MM.1S (cell line): ENCODE measurements around the gene MCM6.
A peak's percentile ranks its signal among the peaks of the same experiment; 100 is the strongest.
"Not testable (repeated sequence)": the region's sequence is repeated elsewhere in the genome, so short reads cannot be mapped to it uniquely, and the experiment has no call there.

Source experiments
- DNase-seq: peaks from one replicate; pipeline ENCODE4 v3.0.0-alpha.2; 2015
- H2AFZ ChIP-seq: fragments of 300-600 bp; sonication (generic); 2 replicates; pipeline ENCODE4 v1.6.0; 2016; ENCODE audit warnings: antibody characterized with exemption, low read length
- H3F3A ChIP-seq: fragments of 300-600 bp; sonication (generic); 2 replicates; pipeline ENCODE4 v1.6.1; 2016; ENCODE audit warnings: mild to moderate bottlenecking, antibody characterized with exemption, low read length, moderate library complexity, mixed read lengths; ENCODE audit not compliant: insufficient read depth
- H3K27ac ChIP-seq: fragments of 300-600 bp; sonication (generic); 2 replicates; pipeline ENCODE4 v1.5.1; 2016; ENCODE audit warnings: mild to moderate bottlenecking, low read length
- H3K27me3 ChIP-seq: fragments of 300-600 bp; sonication (generic); replicated peaks from 2 replicates; pipeline ENCODE4 v1.6.0; 2016; ENCODE audit warnings: low read length; ENCODE audit not compliant: insufficient read depth
- H3K36me3 ChIP-seq: fragments of 300-600 bp; sonication (generic); replicated peaks from 2 replicates; pipeline ENCODE4 v1.6.1; 2016; ENCODE audit warnings: mild to moderate bottlenecking, low read length, mixed read lengths; ENCODE audit not compliant: insufficient read depth
- H3K4me1 ChIP-seq: fragments of 300-600 bp; sonication (generic); 2 replicates; pipeline ENCODE4 v1.6.1; 2016; ENCODE audit warnings: low read length, mixed read lengths
- H3K4me2 ChIP-seq: fragments of 300-600 bp; sonication (generic); 2 replicates; pipeline ENCODE4 v1.6.0; 2016; ENCODE audit warnings: low read depth, low read length
- H3K4me3 ChIP-seq: fragments of 300-600 bp; sonication (generic); 2 replicates; pipeline ENCODE4 v1.5.1; 2016; ENCODE audit warnings: low read length, mixed read lengths
- H3K79me2 ChIP-seq: fragments of 300-600 bp; sonication (generic); 2 replicates; pipeline ENCODE4 v1.6.1; 2016; ENCODE audit warnings: mixed run types, low read length, mixed read lengths
- H3K9ac ChIP-seq: fragments of 300-600 bp; sonication (generic); 2 replicates; pipeline ENCODE4 v1.6.1; 2016; ENCODE audit warnings: low read length, mixed read lengths
- H3K9me2 ChIP-seq: fragments of 300-600 bp; sonication (generic); replicated peaks from 2 replicates; pipeline ENCODE4 v1.6.1; 2016; ENCODE audit warnings: mild to moderate bottlenecking, low read length, mixed read lengths; ENCODE audit not compliant: insufficient read depth
- H3K9me3 ChIP-seq: fragments of 300-600 bp; sonication (generic); replicated peaks from 2 replicates; pipeline ENCODE4 v1.6.1; 2016; ENCODE audit warnings: mild to moderate bottlenecking, low read length, mixed read lengths; ENCODE audit not compliant: insufficient read depth
- H4K20me1 ChIP-seq: fragments of 300-600 bp; sonication (generic); 2 replicates; pipeline ENCODE4 v1.6.1; 2016; ENCODE audit warnings: mild to moderate bottlenecking, low read length, moderate library complexity, mixed read lengths; ENCODE audit not compliant: insufficient read depth
- CTCF ChIP-seq: fragments of 300-600 bp; sonication (generic); IDR thresholded peaks from 2 replicates; pipeline ENCODE4 v1.5.1; 2016; ENCODE audit warnings: antibody characterized with exemption, low read length, mixed read lengths
- EZH2 ChIP-seq: fragments of 300-600 bp; sonication (generic); optimal IDR thresholded peaks from 2 replicates; pipeline ENCODE3; 2017; ENCODE audit warnings: low read depth, mild to moderate bottlenecking, antibody characterized with exemption, low read length, mixed read lengths
- EZH2phosphoT487 ChIP-seq: fragments of 300-600 bp; sonication (generic); IDR thresholded peaks from 2 replicates; pipeline ENCODE4 v1.6.1; 2018; ENCODE audit warnings: antibody characterized with exemption, low read length

MCM6 gene

GRCh38 chr2:135885709-135886108, 9.5 kb upstream of the MCM6 start:
- no peaks in the 10 kb centered on the region for H3F3A ChIP-seq
- H3K27me3 ChIP-seq: no peaks in the 10 kb centered on the region
- H3K9me2 ChIP-seq: no peaks in the 10 kb centered on the region
- no peaks in the 10 kb centered on the region for H4K20me1 ChIP-seq
- no peaks in the 10 kb centered on the region for H3K79me2 ChIP-seq
- H3K9ac ChIP-seq: no peak overlapping the region
- no peaks in the 10 kb centered on the region for H3K9me3 ChIP-seq
- TF ChIP-seq EZH2phosphoT487 (no peak), CTCF (no peak), EZH2 (no peak)
- H3K4me1 ChIP-seq: no peaks in the 10 kb centered on the region
- H3K36me3 ChIP-seq: no peaks in the 10 kb centered on the region
- DNase-seq: no peak
- H3K4me3 ChIP-seq: no peak overlapping the region
- no peak overlapping the region for H2AFZ ChIP-seq
- no peak overlapping the region for H3K4me2 ChIP-seq
- no peak overlapping the region for H3K27ac ChIP-seq

GRCh38 chr2:135882415-135882814, 6.2 kb upstream of the MCM6 start:
- Histone ChIP-seq H3K79me2 (no peaks in the 10 kb centered on the region), H2AFZ (no peak overlapping the region), H3K36me3 (no peaks in the 10 kb centered on the region), H3K4me1 (no peaks in the 10 kb centered on the region), H3F3A (no peaks in the 10 kb centered on the region), H3K4me2 (no peak overlapping the region), H4K20me1 (no peaks in the 10 kb centered on the region), H3K9ac (no peak overlapping the region), H3K27me3 (no peaks in the 10 kb centered on the region), H3K9me2 (no peaks in the 10 kb centered on the region), H3K9me3 (no peaks in the 10 kb centered on the region), H3K4me3 (no peak overlapping the region), H3K27ac (no peak overlapping the region)
- DNase-seq: no peak
- TF ChIP-seq CTCF (no peak), EZH2phosphoT487 (no peak), EZH2 (no peak)

- peak overlapping the region; percentile 82; the same call in 1 of the 2 replicates for H3K27ac ChIP-seq
- H3K4me3 ChIP-seq: peak overlapping the region; percentile 95
- not testable (repeated sequence) for H3K9me3 ChIP-seq, H3F3A ChIP-seq, H3K36me3 ChIP-seq, DNase-seq, H3K9me2 ChIP-seq, H3K27me3 ChIP-seq, H3K4me1 ChIP-seq
- H3K4me2 ChIP-seq: peak overlapping the region; percentile 46; the same call in 1 of the 2 replicates
- peak overlapping the region; percentile 18 for H2AFZ ChIP-seq
- H3K9ac ChIP-seq: peak overlapping the region; percentile 21; the same call in 1 of the 2 replicates
- peaks cover 12% of the 10 kb centered on the region; the same call in 1 of the 2 replicates for H4K20me1 ChIP-seq
- H3K79me2 ChIP-seq: peaks cover 40% of the 10 kb centered on the region
These were observed 527 bp upstream of the MCM6 start for GRCh38 chr2:135876770-135877169.

- Histone ChIP-seq H2AFZ (peak overlapping the region; percentile 61), H3K79me2 (peaks cover 48% of the 10 kb centered on the region), H3K4me1 (peaks cover 10% of the 10 kb centered on the region), H3K9me3 (no peaks in the 10 kb centered on the region), H3K27ac (peak overlapping the region; percentile 82), H3K36me3 (no peaks in the 10 kb centered on the region; the same call in 1 of the 2 replicates), H3K4me2 (peak overlapping the region; percentile 91), H3K9me2 (no peaks in the 10 kb centered on the region), H3F3A (peaks cover 6% of the 10 kb centered on the region; the same call in 1 of the 2 replicates), H3K27me3 (no peaks in the 10 kb centered on the region), H4K20me1 (peaks cover 12% of the 10 kb centered on the region; the same call in 1 of the 2 replicates), H3K9ac (peak overlapping the region; percentile 93), H3K4me3 (peak overlapping the region; percentile 95)
- no peak for TF ChIP-seq EZH2phosphoT487
- no peak for TF ChIP-seq CTCF
- TF ChIP-seq EZH2: no peak
- DNase-seq: peak; percentile 76
These were observed 665 bp downstream of the MCM6 start for GRCh38 chr2:135875491-135876065.
